Coronary artery (tissue), 2 donors: Measurements from ENCODE around the gene VWC2L.

Experiments used
- DNase-seq: peaks from one replicate; pipeline ENCODE4 v3.0.0-alpha.2; 2017; ENCODE audit warnings: low spot score
- H3K27ac ChIP-seq, 2 donors: fragments of 200-600 bp; sonication (generic); one replicate each; pipeline ENCODE4 v1.5.1; 2016 to 2019
- H3K4me3 ChIP-seq: fragments of 200-600 bp; sonication (generic); 2 replicates; pipeline ENCODE4 v1.5.1; 2016; ENCODE audit warnings: mild to moderate bottlenecking, moderate library complexity
- TF ChIP-seq, protein P1 (sequence below): fragments of 200-600 bp; sonication (generic); IDR thresholded peaks from one replicate; pipeline ENCODE4 v1.5.1; 2019; ENCODE audit warnings: antibody characterized with exemption

Gene VWC2L

DNA sequence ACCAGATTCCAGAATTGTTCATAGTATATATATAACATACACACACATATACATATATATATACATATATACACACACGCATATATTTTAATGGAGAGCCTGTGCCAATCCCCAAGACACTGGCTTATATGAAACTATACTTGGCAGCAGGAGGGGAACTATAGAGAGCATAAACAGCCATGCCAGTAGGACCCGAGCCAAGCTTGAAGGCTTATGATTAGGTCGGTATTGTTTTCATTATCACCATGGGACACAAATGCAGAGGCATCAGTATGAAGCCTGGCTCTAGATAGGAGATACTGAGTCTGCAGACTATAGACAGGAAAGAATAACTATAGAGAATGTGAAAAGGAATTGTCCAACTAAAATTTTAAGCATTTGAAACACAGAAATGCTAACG is 181.2 kb downstream of the VWC2L start:
- no peak overlapping the region for H3K4me3 ChIP-seq
- DNase-seq, result no peak
- TF ChIP-seq, protein P1, sequence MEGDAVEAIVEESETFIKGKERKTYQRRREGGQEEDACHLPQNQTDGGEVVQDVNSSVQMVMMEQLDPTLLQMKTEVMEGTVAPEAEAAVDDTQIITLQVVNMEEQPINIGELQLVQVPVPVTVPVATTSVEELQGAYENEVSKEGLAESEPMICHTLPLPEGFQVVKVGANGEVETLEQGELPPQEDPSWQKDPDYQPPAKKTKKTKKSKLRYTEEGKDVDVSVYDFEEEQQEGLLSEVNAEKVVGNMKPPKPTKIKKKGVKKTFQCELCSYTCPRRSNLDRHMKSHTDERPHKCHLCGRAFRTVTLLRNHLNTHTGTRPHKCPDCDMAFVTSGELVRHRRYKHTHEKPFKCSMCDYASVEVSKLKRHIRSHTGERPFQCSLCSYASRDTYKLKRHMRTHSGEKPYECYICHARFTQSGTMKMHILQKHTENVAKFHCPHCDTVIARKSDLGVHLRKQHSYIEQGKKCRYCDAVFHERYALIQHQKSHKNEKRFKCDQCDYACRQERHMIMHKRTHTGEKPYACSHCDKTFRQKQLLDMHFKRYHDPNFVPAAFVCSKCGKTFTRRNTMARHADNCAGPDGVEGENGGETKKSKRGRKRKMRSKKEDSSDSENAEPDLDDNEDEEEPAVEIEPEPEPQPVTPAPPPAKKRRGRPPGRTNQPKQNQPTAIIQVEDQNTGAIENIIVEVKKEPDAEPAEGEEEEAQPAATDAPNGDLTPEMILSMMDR, result no peak
- H3K27ac ChIP-seq, result no peak overlapping the region

DNA sequence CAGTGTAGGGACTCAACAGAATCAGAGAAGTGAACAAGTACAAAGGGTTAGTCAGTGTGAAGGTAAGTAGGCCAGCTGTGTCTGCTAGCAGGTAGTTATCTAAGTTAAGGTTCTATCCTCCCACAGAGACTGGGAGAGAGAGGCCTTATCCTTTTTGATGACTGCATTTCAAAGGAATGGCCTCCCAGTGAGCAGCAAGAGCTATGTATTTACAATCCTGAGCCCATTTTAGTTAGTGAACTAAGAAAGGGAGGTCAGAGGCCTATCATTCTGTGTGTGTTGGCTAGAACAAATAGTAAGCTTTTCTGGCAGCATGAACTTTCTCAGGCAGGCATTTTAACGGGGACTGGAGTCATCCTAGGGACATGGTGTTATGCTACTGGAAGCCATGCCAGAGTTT is 182.9 kb downstream of the VWC2L start:
- peak overlapping the region in 1 of 2 donors; percentile 57 for H3K27ac ChIP-seq
- TF ChIP-seq, protein P1, result no peak
- DNase-seq, result no peak
- H3K4me3 ChIP-seq, result no peak overlapping the region

DNA sequence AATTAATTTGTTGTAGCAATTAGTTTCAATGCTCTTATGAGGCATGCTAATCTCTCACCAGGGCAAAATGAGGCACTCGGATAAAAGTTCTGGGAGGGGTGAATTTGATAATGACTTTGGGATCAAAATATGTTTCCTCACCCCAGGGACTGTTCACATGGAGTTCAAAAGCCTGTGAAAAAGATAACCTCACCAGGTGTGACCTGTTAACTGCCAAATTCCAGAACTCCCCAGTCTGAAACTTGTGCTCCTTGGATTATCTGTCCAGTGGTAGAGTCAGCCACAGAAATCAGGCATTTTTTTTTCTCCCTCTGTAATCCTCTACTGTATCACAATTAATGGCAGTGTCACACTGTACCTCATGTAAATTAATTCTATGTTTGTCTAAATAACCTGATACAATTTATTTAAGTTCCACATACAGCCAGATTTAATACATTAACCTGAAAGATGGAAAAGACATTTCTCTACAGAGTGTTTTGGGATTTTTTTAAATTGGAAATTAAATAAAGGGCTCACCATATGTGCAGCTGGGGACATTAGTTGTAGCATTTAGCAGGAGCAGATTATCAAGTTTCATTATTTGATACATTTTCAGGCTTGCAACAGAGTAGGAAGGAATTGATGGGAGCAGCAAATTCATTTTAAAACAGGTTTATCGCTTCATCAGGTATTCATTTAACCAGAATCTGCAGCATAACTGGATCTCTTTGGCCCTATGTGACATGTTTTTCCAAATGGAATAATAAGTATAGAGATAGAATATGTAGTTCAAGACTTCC is 191.2 kb downstream of the VWC2L start:
- DNase-seq, result no peak
- H3K27ac ChIP-seq, result no peak overlapping the region

DNA sequence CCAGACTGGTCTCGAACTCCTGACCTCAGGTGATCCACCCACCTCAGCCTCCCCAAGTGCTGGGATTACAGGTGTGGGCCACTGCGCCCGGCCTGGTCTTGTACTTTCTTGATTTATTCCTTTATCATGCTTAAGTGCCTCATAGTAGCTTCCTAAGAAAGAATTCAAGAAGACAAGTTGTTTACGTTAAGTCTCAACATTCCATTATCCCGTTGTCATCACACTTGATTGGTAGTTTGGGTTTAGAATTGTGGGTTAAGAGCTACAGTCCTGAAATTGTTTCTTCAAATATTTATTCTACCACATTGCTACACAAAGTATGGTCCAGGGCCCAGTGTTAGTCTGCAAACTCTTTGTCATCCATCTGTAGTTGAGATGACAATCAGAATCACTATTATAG is 194.0 kb downstream of the VWC2L start:
- TF ChIP-seq, protein P1, result no peak
- DNase-seq, result no peak
- Histone ChIP-seq H3K27ac (no peak overlapping the region), H3K4me3 (no peak overlapping the region)

More for the DNA sequence above, 191.2 kb downstream of the VWC2L start:
- H3K4me3 ChIP-seq, result no peak overlapping the region
- TF ChIP-seq, protein P1, result no peak

DNA sequence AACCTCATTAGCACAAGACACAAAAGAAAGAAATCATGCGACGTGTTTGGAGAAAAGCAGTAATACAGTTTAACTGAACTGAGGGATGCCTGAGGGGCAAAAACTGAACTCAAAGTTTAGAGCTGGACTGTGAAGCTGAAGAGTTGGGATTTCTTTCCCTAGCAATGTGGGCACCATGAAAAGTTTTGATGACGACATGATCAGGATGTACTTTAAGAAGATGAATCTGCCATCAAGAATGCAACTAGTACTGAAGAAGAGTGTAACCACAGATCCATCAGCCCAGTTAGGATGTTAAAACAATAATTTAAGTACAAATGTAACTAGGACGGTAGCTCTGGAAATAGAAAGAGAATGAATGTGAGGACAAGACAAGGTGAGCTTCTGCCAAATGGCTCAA is 196.2 kb downstream of the VWC2L start:
- TF ChIP-seq, protein P1, result no peak
- H3K27ac ChIP-seq, result no peak overlapping the region
- no peak overlapping the region for H3K4me3 ChIP-seq
- DNase-seq, result no peak

DNA sequence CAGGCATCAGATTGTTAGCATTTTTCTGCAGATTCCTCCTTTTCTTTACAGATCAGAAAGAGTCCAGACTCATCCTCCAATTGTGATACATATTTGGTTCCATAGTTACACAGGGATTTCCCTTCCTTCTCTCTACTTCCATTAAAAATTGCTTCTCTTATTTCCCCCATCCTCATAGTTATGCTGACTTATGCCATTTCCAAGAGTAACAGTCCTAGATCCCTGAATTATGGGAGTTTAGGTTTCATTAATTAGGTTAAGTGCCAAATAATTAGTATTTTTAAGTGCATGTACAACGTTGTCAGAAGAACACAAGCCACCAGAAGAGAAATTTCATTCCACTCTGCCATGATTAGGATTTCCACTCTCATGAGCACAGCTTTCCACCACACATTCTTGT is 200.2 kb downstream of the VWC2L start:
- TF ChIP-seq, protein P1, result no peak
- Histone ChIP-seq H3K4me3 (no peak overlapping the region), H3K27ac (no peak overlapping the region)
- no peak for DNase-seq

DNA sequence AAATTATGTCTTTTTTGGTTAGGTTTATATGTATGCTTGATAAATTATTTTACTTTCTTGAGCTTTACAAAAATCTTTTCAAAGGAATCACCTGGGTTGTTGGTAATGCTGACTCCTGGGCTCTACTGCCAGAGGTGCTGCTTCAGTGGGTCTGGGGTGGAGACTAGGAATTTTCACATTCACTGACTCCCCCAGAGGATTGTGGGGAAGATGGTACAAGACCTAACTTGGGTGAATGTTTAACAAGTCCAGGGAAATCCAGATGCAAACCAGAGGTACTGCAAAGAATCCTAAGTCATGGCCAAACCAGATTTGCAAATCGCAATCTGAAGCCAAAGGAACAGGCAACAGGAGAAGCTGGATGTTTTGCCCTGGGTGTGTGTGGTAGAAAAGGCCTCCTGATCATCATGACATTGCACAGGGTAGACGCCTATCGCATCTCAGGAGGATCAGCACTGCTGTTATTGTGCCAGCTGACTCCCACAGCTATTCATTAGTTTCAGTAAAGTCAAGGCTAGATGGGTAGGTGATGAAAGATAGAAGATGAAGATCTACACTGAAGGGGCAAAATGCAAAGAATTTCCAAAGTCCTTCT is 213.4 kb downstream of the VWC2L start:
- no peak for DNase-seq
- Histone ChIP-seq H3K27ac (no peak overlapping the region), H3K4me3 (no peak overlapping the region)
- TF ChIP-seq, protein P1, result no peak
